ENCODE measurements around the gene IL6ST.
"Not testable (repeated sequence)": the region's sequence is repeated elsewhere in the genome, so short reads cannot be mapped to it uniquely, and the experiment has no call there.

GRCh38 chr5:56029871-56030630 lies 35.3 kb upstream of the IL6ST start:
- not testable (repeated sequence) for TF ChIP-seq CTCF (IDR thresholded peaks at IDR 0.05; ENCODE audit: low read depth, low read length, poor library complexity, severe bottlenecking); EZH2phosphoT487 (IDR thresholded peaks at IDR 0.05; ENCODE audit: borderline replicate concordance, low read length)

All from DOHH2 (cell line).